SK-N-SH treated with all-trans-retinoic acid at 6 μM for 48 hours (cell line): Measurements from ENCODE around the gene TBCEL.

ENCODE experiments used
- ATAC-seq: fragments of 200-7000 bp; cut with Tn5 transposase; 3 replicates; pipeline ENCODE4 v1.9.1; 2020; ENCODE audit warnings: mild to moderate bottlenecking, moderate library complexity
- ARNTL ChIP-seq: fragments of 450-650 bp; formaldehyde crosslinking; IDR thresholded peaks from 2 replicates; pipeline ENCODE4 v1.5.0; 2020; ENCODE audit warnings: low read depth, mild to moderate bottlenecking, moderate library complexity, borderline replicate concordance
- BACH2 ChIP-seq: fragments of 250-450 bp; sonication (Bioruptor Pico); IDR thresholded peaks from 2 replicates; pipeline ENCODE4 v1.9.0; 2021; ENCODE audit warnings: mild to moderate bottlenecking, borderline replicate concordance
- CSDC2 ChIP-seq: fragments of 250-450 bp; sonication (Bioruptor Pico); IDR thresholded peaks from 2 replicates; pipeline ENCODE4 v1.5.0; 2020; ENCODE audit warnings: mild to moderate bottlenecking, moderate library complexity
- ESRRG ChIP-seq: fragments of 250-450 bp; sonication (Bioruptor Pico); IDR thresholded peaks from 2 replicates; pipeline ENCODE4 v1.6.1; 2021; ENCODE audit warnings: mild to moderate bottlenecking
- GLIS3 ChIP-seq: fragments of 250-450 bp; sonication (Bioruptor Pico); IDR thresholded peaks from 2 replicates; pipeline ENCODE4 v1.5.0; 2020; ENCODE audit warnings: mild to moderate bottlenecking, moderate library complexity
- ISL1 ChIP-seq: fragments of 250-450 bp; sonication (Bioruptor Pico); IDR thresholded peaks from 2 replicates; pipeline ENCODE4 v2.1.2; 2022; ENCODE audit warnings: mild to moderate bottlenecking, moderate library complexity
- PPARA ChIP-seq: fragments of 250-450 bp; sonication (Bioruptor Pico); IDR thresholded peaks from 2 replicates; pipeline ENCODE4 v1.5.0; 2020; ENCODE audit warnings: mild to moderate bottlenecking, borderline replicate concordance
- RARB ChIP-seq: fragments of 250-450 bp; sonication (Bioruptor Pico); IDR thresholded peaks from 2 replicates; pipeline ENCODE4 v1.8.0; 2021; ENCODE audit warnings: mild to moderate bottlenecking, moderate library complexity
- SNAI2 ChIP-seq: fragments of 250-450 bp; sonication (Bioruptor Pico); IDR thresholded peaks from 2 replicates; pipeline ENCODE4 v1.5.0; 2020; ENCODE audit warnings: mild to moderate bottlenecking, moderate library complexity
- TCF4 ChIP-seq: fragments of 250-450 bp; sonication (Bioruptor Pico); IDR thresholded peaks from 2 replicates; pipeline ENCODE4 v1.8.0; 2021; ENCODE audit warnings: mild to moderate bottlenecking, moderate library complexity, borderline replicate concordance
- TOX ChIP-seq: fragments of 250-450 bp; sonication (Bioruptor Pico); IDR thresholded peaks from 2 replicates; pipeline ENCODE4 v1.8.0; 2021; ENCODE audit warnings: mild to moderate bottlenecking, moderate library complexity, borderline replicate concordance
- ZC3H10 ChIP-seq: fragments of 250-450 bp; sonication (Bioruptor Pico); IDR thresholded peaks from 2 replicates; pipeline ENCODE4 v1.5.1; 2021; ENCODE audit warnings: mild to moderate bottlenecking, moderate library complexity
- ZFP30 ChIP-seq: fragments of 450-650 bp; formaldehyde crosslinking; IDR thresholded peaks from 2 replicates; pipeline ENCODE4 v1.5.0; 2022; ENCODE audit warnings: mild to moderate bottlenecking, moderate library complexity
- ZNF565 ChIP-seq: fragments of 450-650 bp; formaldehyde crosslinking; conservative IDR thresholded peaks from 2 replicates; pipeline ENCODE4 v1.5.0; 2020; ENCODE audit warnings: low read depth, mild to moderate bottlenecking, moderate library complexity
- ZNF70 ChIP-seq: fragments of 450-650 bp; formaldehyde crosslinking; IDR thresholded peaks from 2 replicates; pipeline ENCODE4 v1.5.0; 2020; ENCODE audit warnings: mild to moderate bottlenecking, moderate library complexity
- ZNF8 ChIP-seq: fragments of 450-650 bp; formaldehyde crosslinking; IDR thresholded peaks from 2 replicates; pipeline ENCODE4 v1.5.0; 2020; ENCODE audit warnings: mild to moderate bottlenecking, moderate library complexity
- TF ChIP-seq, protein P1 (sequence below): fragments of 250-450 bp; sonication (Bioruptor Pico); IDR thresholded peaks from 2 replicates; pipeline ENCODE4 v1.5.1; 2021; ENCODE audit warnings: mild to moderate bottlenecking, moderate library complexity
- TF ChIP-seq, protein P2 (sequence below): fragments of 250-450 bp; sonication (Bioruptor Pico); IDR thresholded peaks from 2 replicates; pipeline ENCODE4 v1.8.0; 2021; ENCODE audit warnings: low read depth, mild to moderate bottlenecking, moderate library complexity, borderline replicate concordance
- TF ChIP-seq, protein P3 (sequence below): fragments of 250-450 bp; sonication (Bioruptor Pico); IDR thresholded peaks from 2 replicates; pipeline ENCODE4 v1.5.1; 2020; ENCODE audit warnings: low read depth, mild to moderate bottlenecking, moderate library complexity
- TF ChIP-seq, protein P4 (sequence below): fragments of 250-450 bp; sonication (Bioruptor Pico); IDR thresholded peaks from 2 replicates; pipeline ENCODE4 v1.8.0; 2020; ENCODE audit warnings: mild to moderate bottlenecking, moderate library complexity, borderline replicate concordance

TBCEL gene

DNA sequence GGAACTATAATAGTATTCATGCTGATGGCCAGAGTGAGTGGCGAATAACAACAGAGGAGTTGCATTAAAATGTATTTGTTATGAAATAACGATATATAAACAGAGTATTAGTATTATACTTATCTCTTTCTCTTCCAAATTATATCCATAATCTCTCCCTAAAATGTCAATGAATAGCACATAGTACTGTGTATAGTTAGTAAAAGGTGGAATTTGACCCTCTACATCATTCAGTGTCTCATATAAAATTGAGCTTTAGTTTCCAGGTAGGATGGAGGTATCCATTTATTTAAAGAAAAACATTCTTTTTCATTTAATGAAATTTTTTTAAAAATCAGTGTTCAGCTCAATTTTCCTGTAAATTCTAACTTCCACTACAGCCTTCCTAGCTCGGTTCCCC lies 42.7 kb downstream of the TBCEL start:
- TF ChIP-seq ZNF8: no peak
- TF ChIP-seq GLIS3 (CRISPR knock-in tag): no peak
- TF ChIP-seq ZFP30 (CRISPR knock-in tag): no peak
- no peak for TF ChIP-seq SNAI2
- no peak for TF ChIP-seq ZNF565 (CRISPR knock-in tag)
- no peak for TF ChIP-seq ARNTL (CRISPR knock-in tag)
- no peak for TF ChIP-seq RARB (CRISPR knock-in tag)
- no peak for TF ChIP-seq ZNF70 (CRISPR knock-in tag)
- no peak for TF ChIP-seq BACH2
- TF ChIP-seq TCF4 (CRISPR knock-in tag): no peak
- TF ChIP-seq ESRRG (CRISPR knock-in tag): no peak
- TF ChIP-seq, protein P1, sequence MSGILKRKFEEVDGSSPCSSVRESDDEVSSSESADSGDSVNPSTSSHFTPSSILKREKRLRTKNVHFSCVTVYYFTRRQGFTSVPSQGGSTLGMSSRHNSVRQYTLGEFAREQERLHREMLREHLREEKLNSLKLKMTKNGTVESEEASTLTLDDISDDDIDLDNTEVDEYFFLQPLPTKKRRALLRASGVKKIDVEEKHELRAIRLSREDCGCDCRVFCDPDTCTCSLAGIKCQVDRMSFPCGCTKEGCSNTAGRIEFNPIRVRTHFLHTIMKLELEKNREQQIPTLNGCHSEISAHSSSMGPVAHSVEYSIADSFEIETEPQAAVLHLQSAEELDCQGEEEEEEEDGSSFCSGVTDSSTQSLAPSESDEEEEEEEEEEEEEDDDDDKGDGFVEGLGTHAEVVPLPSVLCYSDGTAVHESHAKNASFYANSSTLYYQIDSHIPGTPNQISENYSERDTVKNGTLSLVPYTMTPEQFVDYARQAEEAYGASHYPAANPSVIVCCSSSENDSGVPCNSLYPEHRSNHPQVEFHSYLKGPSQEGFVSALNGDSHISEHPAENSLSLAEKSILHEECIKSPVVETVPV: no peak
- ATAC-seq: no peak

DNA sequence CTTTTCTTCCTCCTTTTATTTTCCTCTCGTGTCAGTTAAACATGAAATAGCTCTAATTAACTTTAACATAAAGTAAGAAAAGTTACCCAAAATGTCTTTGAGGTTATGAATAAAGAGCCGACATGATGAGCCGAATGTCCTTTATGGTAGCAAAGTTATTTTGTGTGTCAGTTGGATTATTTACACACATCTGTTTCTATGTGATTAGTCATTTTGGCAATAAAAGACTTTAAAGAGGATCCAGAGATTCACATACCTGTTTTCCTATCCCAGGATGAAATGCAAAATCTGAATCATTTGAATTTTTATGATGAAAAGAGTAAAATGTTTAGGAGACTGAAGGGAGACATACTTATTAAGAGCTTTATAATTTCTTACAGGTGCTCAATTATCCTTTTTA lies 43.1 kb downstream of the TBCEL start:
- ATAC-seq: no peak
- TF ChIP-seq ARNTL (CRISPR knock-in tag) (no peak), TOX (no peak), ZNF70 (CRISPR knock-in tag) (no peak), GLIS3 (CRISPR knock-in tag) (no peak), SNAI2 (no peak), CSDC2 (no peak), ESRRG (CRISPR knock-in tag) (no peak), ZFP30 (CRISPR knock-in tag) (no peak), RARB (CRISPR knock-in tag) (no peak), PPARA (CRISPR knock-in tag) (no peak), ISL1 (CRISPR knock-in tag) (no peak), ZNF8 (no peak), BACH2 (no peak), ZC3H10 (CRISPR knock-in tag) (no peak)
- TF ChIP-seq, protein P2, sequence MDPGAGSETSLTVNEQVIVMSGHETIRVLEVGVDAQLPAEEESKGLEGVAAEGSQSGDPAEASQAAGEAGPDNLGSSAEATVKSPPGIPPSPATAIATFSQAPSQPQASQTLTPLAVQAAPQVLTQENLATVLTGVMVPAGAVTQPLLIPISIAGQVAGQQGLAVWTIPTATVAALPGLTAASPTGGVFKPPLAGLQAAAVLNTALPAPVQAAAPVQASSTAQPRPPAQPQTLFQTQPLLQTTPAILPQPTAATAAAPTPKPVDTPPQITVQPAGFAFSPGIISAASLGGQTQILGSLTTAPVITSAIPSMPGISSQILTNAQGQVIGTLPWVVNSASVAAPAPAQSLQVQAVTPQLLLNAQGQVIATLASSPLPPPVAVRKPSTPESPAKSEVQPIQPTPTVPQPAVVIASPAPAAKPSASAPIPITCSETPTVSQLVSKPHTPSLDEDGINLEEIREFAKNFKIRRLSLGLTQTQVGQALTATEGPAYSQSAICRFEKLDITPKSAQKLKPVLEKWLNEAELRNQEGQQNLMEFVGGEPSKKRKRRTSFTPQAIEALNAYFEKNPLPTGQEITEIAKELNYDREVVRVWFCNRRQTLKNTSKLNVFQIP (CRISPR knock-in tag): no peak
- TF ChIP-seq, protein P1: no peak
- TF ChIP-seq, protein P3, sequence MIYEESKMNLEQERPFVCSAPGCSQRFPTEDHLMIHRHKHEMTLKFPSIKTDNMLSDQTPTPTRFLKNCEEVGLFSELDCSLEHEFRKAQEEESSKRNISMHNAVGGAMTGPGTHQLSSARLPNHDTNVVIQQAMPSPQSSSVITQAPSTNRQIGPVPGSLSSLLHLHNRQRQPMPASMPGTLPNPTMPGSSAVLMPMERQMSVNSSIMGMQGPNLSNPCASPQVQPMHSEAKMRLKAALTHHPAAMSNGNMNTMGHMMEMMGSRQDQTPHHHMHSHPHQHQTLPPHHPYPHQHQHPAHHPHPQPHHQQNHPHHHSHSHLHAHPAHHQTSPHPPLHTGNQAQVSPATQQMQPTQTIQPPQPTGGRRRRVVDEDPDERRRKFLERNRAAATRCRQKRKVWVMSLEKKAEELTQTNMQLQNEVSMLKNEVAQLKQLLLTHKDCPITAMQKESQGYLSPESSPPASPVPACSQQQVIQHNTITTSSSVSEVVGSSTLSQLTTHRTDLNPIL: no peak

DNA sequence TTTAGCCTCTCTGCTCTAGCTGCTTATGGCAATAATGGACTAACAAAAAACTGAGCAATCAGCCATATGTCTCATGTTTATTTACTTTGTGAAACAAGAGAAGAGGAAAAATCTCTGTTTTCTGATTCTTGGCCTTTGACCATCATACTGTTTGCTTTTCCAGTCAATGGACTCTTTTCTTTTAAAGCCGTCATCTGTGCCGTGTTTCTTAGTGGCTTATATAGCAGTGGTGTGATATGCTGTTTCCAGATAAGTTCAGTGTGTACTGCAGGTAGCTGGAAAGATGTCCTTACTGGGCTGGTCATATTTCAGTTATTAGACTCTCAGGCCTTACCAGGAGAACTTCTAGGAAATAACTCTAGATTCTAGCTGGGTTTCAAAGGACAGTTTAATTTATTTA lies 43.6 kb downstream of the TBCEL start:
- ATAC-seq: no peak

DNA sequence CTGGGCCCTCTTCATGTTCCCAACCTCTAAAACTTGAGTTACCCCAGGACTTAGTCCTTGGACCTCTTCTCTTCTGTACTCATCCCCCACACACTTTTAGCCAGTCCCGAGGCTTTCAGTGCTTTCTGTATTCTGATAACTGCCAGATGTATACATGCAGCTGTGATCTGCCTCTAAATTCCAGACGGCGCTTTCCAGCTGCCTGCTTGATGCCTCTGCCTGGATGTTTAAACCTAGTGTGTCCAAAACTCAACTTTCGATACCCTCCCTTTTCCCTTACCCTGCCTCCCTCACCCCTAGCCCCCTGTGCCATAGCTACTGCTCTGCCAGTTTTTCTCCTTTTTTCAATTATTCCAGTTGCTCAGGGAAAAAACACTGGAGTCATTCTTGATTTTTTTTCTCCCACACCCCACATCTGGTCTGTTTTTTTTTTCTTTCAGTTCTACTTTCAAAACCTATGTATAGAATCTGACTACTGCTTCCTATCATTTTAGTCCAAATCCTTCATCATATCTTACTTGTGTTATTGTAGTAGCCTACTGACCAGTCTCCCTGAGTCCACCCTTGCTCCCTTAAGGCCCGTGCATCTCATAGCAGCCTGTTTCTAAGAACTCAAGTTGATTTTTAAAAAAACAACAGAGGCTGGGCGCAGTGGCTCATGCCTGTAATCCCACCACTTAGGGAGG lies 44.2 kb downstream of the TBCEL start:
- ATAC-seq: no peak
- TF ChIP-seq ZNF565 (CRISPR knock-in tag) (no peak), ISL1 (CRISPR knock-in tag) (no peak), ZC3H10 (CRISPR knock-in tag) (no peak), TCF4 (CRISPR knock-in tag) (no peak), CSDC2 (no peak), ARNTL (CRISPR knock-in tag) (no peak)

More for the DNA sequence above, 43.6 kb downstream of the TBCEL start:
- TF ChIP-seq ZNF8: no peak
- no peak for TF ChIP-seq ZFP30 (CRISPR knock-in tag)
- TF ChIP-seq CSDC2: no peak
- no peak for TF ChIP-seq ZNF70 (CRISPR knock-in tag)
- no peak for TF ChIP-seq ISL1 (CRISPR knock-in tag)
- no peak for TF ChIP-seq RARB (CRISPR knock-in tag)
- TF ChIP-seq GLIS3 (CRISPR knock-in tag): no peak

DNA sequence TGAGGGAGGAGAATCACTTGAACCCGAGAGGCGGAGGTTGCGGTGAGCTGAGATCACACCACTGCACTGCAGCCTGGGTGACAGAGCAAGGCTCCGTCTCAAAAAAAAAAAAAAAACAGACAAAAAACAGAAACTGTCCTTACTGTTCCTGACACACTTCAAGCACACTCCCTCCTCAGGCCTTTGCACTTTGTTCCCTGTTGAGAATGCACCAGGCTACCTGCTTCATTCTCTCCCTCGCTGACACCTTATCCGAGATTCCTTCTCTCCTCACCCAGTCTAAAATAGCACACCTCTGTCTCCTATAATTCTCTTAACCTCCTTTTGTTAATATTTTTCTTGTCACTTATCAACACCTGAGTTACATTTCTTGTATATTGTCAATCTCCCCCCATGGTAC lies 44.9 kb downstream of the TBCEL start:
- ATAC-seq: no peak
- no peak for TF ChIP-seq TOX
- no peak for TF ChIP-seq ZNF70 (CRISPR knock-in tag)
- TF ChIP-seq ARNTL (CRISPR knock-in tag): no peak
- TF ChIP-seq, protein P4, sequence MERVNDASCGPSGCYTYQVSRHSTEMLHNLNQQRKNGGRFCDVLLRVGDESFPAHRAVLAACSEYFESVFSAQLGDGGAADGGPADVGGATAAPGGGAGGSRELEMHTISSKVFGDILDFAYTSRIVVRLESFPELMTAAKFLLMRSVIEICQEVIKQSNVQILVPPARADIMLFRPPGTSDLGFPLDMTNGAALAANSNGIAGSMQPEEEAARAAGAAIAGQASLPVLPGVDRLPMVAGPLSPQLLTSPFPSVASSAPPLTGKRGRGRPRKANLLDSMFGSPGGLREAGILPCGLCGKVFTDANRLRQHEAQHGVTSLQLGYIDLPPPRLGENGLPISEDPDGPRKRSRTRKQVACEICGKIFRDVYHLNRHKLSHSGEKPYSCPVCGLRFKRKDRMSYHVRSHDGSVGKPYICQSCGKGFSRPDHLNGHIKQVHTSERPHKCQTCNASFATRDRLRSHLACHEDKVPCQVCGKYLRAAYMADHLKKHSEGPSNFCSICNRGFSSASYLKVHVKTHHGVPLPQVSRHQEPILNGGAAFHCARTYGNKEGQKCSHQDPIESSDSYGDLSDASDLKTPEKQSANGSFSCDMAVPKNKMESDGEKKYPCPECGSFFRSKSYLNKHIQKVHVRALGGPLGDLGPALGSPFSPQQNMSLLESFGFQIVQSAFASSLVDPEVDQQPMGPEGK (CRISPR knock-in tag): no peak
- no peak for TF ChIP-seq ZC3H10 (CRISPR knock-in tag)
- no peak for TF ChIP-seq BACH2
- TF ChIP-seq, protein P1: no peak
